OCI-M1 (cell line): ENCODE results near the gene ARHGAP42.

Experiments
- DNase-seq: peaks from one replicate; lab custom pipeline; 2025; lab: John Stamatoyannopoulos, UW

The ARHGAP42 gene

DNA sequence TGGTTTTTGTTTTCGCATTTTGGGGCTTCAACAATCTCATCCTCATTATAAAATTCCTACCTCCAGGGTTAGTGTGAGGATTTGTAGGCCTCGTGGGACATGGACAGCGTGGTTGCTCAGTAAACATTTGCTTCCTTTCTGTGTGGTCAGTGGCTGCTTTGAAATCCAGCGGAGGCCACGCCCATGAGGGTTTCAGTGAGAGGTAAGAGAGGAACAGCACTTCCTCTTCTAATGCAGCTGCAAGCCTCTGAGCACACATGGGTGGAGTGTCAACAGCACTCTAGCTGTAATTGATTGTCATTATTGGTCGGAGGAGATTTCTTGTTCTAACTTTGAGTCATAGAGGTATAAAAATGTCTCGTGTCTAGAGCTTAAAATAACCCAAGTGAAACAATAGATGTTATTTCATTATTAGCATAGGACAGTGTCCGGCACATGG is 6.0 kb upstream of the ARHGAP42 start:
- peak; percentile 88 for DNase-seq

DNA sequence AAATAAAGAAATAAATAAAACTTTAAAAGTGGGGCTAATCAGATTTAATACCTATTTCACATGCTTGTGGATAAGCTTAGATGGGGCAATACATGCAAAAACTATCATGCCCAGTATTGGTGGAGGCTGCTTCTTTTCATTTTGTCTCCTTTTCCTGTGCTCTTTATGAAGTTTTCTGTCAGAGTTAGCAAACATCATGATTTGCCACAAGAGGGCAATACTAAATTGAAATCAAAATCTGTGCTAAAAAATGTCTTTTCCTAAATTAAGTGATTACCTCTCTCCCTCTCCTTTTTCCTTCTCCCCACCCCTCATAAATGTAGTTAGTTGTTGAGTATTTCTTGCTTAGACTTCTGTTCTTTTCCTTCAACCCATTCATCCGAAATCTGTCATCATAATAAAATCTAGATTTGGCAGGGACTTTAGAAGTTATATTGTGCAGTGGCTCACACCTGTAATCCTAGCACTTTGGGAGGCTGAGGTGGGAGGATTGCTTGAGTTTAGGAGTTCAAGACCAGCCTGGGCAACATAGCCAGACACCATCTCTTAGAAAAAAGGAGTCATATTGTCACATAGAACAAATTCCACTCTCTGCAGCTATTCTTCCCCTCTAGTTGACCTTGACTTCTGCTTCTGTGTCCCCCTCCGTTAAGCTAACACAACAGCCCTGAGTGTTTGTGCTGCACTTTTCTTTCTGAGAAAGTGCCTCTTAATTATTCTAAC is 4.7 kb upstream of the ARHGAP42 start:
- peak; percentile 35 for DNase-seq

DNA sequence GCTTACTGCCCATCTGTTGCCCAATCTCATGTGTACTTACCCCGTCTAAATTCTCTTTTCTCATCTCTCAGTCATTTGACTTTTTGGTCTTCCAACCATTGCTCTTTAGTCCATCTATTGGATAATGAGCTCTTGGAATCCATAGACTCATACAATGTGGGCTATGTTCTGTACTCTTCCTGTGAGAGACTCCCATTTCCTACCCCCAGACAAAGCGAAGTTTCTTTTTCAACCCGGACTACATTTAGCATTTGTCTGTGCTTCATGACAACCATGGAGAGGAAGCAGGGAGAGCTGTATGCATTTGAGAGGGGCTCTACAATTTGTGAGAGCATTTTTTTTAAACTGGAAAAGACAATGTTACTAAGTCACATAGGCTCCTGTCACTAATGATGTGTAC is 4.0 kb upstream of the ARHGAP42 start:
- DNase-seq: no peak

DNA sequence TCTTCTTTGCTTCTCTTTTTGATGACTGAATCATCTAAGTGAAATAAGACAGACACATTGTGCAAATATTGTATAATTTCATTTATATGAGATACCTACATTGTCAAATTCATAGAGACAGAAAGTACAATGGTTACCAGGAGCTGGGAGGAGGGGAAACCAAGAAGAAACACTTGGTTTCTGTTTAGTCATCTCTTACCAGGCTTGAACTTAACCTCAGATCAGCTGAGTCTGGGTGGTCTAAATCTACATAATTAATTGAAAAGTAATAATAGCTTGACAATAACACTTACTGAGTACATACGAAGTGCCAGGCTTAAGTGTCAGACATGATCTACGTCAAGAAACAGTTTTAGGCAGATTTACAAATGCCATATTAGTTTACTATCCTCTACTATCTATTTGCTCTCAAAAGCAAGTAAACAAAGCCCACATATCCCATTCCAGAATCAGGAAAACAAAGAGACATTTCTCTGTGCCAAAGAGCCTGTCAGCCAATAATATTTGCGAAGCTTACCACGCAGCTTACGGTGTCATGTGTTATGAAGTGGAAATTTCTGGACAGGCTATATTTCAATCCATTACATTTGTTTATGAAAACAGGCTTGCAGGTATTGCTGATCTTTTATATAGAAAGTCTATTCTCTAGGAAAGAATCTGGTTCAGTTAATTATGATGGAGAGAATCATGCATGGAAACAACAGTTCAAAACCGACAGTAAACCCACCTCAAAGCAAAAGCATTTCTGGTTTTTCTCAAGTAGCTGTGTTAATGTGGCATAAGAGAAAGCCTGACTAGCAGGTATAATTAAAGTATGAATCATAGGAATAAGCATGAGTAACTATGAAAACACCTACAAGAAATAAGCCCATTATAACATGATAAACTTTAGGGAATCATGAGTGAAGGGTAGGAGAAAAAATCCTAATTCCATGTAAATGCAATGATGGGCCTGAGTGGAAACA is 2.7 kb upstream of the ARHGAP42 start:
- DNase-seq: no peak

DNA sequence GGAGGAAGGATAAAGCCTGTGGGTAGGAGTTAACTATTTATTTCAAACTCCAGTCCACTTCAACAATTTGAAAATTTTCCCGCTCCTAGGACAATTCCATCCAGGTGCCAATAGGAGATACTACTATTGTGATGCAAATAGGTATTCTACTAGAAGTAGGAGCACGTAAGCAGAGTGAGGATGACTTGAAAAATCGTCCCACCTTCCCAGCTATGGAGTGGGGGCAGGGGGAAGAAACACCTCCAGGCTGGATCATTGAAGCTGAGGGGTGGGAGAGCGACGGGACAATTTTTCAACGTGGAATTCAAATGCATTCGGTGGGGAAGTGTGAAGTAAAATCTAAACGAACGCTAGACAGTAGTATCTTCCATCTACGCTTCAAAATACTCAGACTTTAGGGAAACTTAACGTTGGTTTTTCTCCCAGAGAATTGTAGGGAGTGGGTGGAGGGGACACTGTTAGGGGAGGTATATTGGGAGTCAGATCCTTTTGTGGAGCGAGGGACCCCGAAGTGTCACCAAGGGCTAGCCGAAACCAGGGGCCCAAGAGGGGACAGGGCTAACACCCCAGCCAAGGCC is 523 bp upstream of the ARHGAP42 start:
- DNase-seq: no peak

DNA sequence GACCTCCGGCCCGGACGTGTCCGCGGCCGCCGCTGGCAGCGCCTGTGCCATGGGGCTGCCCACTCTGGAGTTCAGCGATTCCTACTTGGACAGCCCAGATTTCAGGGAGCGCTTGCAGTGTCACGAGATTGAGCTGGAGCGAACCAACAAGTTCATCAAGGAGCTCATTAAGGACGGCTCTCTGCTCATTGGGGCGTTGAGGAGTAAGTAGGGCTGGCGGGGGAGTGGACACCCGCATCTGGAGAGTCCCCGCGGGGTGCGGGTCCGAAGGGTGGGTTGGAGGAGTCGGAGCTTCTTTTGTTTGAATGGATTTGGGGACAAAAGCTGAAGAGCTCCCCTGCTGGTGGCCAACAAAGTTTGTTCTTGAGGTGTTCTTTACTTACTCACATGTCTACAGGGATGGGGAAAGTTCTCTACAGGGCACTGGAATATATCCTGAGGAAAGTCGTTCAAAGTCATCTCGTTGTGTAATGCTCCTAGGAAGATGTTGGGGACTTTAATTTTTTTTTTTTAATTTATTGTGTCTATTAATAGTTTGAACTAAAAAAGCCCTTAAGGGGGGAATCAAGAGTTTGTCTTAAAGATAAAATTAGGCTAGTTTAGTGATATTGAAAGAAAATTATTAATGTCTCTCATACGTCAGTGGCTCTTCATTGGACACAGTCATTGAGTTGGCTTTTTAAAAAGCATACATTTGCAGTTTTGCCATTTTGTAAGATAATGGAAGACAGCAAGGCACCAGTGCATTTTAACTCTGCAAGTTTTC is 725 bp downstream of the ARHGAP42 start:
- DNase-seq: peak; percentile 36

DNA sequence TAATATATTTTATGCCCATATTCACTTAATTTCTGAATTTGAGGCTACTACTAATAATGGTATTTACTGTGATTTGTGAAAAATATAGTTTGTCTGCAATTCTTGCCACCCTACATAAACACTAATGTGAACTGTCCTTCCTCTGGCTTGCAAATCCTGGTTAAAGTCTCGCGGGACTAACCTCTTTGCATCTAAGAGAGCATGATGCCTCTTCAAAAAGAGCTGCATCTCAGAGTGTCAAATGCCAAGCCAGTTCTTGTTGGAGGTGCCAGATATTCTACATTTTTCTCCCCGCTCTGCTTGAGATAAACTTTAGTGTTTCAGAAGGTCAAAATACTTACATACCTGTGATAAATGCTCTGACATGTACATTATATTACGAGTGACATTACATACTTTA is 2.1 kb downstream of the ARHGAP42 start:
- DNase-seq: no peak

DNA sequence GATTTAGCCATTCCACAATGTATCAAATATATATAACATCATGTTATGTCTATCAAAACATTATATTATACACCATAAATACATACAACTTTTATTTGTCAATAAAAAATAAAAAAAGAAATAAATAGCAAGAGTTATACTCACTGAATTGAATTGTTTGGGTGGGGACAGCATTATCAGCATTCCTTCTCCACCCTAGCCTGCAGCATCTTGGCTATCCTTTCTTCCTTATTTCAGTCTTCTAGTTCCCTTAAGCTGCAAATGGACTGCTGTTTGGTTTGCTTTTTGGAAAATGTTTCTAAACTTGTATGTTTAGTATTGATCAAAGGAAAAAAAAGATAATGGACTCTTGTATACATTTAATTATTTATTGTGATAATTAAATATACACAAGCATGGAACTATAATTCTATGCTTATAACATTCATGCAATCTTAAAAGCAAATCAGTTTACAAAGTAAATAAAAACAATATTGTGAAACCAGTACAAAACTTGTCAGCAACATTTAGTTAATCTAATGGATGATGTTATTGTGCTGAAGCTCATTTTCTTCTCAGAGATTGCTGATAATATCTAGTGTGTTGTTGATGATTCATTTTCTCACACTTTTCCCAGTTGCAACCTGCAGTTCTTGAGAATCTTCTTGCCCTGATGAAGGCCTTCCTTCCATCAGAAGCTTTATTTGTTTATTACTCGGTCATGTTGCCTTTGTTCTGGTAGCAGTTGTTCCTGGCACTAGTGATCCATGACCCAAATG is 5.0 kb downstream of the ARHGAP42 start:
- DNase-seq: no peak

DNA sequence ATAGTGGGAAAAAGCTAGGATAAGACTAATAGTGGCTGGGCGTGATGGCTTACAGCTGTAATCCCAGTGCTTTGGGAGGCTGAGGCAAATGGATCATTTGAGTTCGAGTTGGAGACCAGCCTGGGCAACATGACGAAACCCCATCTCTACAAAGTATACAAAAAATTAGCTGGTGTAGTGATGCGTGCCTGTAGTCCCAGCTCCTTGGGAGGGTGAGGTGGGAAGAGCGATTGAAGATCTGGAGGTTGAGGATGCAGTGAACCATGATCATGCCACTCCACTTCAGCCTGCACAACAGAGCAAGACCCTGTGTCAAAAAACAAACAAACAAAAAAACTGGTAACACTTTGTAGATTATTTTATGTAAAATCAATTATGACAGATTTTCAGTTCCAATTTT is 8.8 kb downstream of the ARHGAP42 start:
- DNase-seq: no peak

DNA sequence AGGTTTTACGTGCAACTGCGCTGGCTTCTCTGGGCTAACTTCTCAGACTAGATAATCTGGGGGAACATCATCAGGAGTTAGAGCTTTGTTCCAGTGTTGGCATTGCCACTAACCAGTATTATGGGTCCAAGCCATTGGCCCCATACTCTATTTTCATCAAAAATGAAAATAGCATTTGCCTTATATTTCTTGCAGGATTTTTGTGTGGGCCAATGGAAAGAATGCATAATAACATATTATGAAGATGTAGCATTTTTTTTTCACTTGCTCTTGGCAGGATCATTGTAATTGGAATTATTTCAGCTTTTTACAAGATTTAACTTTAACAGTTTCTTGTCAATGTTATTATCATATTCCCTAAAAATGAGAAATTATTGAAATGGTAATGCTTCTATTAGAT is 16.1 kb downstream of the ARHGAP42 start:
- no peak for DNase-seq

DNA sequence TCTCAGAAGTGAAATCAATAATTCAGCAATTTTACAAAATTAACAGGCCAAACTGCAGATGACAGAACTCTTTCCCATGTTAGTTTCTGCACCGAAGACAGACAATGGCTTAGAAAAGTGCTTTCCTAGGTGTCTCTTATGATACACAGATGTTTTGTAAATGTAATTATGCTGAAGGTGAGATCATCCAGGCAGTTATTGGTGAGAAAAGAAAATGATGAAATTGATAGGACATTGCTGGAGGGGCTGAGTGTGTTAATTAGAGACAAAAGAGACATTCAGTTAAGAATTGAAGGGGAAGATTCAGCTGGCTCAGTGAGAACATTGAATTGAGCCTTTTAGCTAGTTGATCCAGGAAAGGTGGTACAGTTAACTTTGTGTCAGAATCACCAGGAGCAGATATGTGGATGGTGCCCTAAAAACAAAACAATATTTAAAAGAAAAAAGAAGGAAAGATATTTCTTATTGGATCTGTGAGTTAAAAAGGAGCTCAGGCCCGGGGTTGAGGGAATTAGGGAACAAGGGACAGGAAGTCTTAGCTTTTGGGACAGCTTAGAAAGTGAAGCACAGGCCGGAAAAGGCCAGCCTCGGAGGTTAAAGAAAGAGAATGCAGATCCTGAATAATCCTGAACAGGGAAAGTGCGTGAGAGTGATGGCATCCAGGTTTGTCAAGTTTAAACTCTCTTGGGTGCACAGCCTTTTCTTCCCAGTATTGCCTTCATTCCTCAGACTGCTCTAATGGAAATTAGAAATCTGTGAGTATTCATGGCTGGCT is 16.9 kb downstream of the ARHGAP42 start:
- no peak for DNase-seq

DNA sequence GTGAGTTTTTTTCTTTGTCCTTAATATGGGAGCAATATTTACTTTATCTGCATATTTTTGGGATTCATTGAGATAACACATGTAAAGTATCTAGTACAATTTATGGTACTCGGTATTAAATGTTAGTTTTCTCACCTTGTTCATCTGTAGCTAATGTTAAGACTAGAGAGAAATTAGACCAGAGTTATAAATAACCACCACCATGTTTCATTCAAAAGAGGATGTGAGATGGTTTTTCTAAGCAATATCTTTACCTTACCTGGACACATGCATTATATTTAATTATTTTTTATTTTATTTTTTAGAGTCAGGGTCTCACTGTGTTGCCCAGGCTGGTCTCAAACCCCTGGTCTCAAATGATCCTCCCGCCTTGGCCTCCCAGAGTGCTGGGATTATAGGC is 18.4 kb downstream of the ARHGAP42 start:
- no peak for DNase-seq

DNA sequence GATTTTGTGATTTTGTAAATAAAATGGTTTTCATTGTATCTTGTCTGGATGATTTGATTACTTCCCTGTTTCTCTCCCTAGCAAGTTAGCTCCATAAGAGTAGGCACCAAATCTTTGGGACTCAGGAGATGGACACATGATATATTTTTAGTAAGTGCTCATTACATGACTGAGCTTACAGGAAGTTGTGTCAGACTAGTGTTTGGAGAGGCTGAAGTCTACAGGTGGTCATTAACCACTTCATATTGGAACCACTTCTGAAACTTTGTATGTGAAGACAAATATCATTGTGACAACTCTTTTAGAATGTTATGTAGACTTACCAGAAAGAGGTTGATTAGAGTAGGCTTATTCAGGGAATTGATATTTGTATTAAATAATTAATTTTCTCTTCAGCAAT is 19.1 kb downstream of the ARHGAP42 start:
- DNase-seq: no peak

DNA sequence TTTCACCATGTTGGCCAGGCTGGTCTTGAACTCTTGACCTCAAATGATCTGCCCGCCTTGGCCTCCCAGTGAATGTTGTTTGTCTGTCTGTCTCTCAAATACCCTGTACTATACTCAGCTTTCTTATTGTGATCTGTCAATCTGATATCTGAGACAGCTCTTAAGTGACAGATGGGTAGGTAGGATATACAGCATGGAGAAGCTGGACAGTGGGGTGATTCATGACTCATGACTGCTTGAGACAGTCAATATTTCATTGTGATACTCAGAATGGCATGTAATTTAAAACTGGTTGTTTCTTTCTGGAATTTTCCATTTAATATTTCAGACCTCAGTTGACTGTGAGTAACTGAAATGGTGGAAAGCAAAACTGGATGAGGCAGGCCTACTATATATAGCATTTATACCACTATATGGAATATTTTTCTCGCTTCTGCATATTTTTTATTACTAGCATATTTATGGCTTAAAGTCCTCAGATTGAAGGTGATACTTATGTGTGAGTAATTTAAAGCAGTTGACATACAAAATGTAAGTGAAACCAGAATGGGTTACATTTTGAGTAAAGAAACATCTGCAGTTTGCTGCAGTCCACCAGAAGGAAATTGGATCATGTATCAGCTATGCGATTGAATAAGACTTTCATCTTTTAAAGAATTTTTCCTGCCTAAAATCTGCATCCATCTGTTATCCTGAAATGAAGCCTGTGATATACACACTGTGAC is 22.3 kb downstream of the ARHGAP42 start:
- DNase-seq: no peak

DNA sequence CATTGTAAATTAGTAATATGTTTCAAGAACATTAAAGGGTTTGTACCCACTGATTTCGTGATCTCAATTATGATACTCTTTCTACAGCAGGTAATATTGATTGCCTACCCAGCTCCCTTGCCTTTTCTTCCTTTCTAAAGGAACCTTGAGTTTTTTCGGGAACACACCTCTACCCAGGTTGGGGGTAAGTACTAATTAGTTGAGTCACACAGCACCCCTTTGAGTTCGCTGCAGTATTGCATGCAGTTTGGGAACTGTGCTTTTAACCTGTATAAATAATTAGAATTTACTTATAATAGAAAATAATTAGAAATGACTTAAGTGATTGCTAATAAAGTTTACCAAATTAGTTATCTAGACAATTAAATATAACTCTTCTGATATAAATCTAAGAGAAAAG is 24.9 kb downstream of the ARHGAP42 start:
- DNase-seq: no peak

DNA sequence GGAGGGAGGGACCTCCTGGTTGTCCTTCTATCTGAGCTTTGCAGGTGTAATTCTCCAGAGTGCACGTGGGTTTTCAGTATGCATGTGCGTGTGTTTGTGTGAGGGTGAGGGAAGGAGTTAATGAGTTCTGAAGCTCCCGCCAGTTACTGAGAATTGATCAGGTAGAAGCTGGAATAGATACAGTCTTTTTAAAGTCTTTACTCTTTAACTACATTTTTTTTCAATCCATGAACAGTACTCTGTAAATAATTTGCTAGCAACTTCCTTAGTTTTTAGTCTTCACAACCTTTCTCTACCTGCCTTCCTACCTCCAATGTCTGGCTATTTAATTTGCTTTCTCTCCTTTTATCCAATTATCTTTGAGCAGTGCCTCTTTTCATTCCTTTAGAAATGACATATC is 25.5 kb downstream of the ARHGAP42 start:
- no peak for DNase-seq

DNA sequence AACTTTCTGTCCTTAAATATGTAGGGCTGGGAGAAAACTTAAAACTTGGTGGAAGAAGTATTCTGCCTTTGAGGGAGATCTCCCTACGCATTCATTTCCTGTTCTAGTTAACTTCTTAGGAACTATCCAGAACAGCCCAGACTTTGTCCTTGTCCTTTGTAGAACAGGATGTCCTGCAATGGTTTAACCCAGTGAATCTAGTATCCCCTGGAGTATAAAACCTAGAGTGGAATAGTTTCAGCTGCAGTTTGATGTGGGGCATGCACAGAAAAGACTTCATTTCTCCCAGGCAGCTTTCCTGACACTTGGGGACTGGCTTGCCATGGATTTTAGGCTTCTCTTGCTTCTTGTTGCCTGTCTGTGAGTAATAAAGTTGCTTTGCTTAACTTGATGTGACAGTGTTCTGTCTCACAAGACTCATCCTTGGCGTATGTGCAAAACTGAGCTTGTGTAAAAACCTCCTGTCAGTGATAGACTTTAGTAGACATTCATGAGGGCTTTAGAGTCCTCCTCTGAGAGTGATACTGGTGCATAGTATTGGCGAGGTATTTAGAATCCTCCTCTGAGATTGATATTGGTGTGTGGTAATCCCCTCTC is 28.2 kb downstream of the ARHGAP42 start:
- DNase-seq: no peak

DNA sequence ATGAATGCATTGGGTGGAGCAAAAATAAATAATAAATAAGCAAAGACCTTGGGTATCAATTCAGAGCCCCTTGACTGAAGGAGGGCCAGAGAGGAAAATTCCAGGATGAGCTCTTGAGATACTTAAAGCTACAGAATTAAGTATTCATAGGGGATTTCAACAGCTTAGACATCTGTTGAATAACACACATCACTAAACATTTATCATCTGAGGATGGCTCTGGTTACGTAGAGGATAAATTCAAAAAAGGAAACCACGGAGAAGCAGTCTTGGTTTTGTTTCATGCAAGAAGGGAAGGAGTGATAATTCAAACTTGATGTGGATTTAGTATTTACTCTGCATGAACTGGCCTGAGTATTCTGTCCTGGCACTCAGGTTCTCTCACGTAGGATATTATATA is 29.8 kb downstream of the ARHGAP42 start:
- DNase-seq: no peak

DNA sequence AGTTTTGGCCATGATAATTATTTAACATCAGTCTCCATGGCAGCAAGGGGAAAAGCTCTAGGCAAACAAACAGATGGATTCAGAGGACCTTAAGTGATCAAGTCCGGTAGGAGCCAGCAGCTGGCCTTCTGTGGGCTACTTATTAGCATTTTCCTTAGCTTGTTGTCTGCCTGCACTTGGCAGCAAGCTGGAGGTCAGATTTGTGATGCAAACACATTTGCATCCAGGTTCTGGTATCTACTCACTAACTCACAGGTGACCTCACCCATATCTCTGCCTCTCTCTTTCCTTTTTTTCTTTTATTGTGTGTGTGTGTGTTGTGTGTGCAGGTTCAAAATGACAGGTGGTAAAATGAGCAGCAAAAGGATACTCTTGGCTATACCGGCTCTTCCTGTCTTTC is 32.3 kb downstream of the ARHGAP42 start:
- DNase-seq: no peak
